Peyer's patch (tissue), 4 donors: ENCODE data around the gene MMEL1.

Experiments
- POLR2A ChIP-seq, 2 donors: fragments of 450-650 bp; IDR thresholded peaks; one replicate each; pipeline ENCODE4 v1.5.1; 2017; ENCODE audit warnings: antibody characterized with exemption in 2 of 2, mild to moderate bottlenecking in 2 of 2, moderate library complexity in 2 of 2
- TF ChIP-seq, protein P1 (sequence below), 6 experiments: fragments of 450-650 bp in 4 of 6; fragments of 200-600 bp in 2 of 6; sonication (generic) in 1 of 6; IDR thresholded peaks; one replicate each; pipeline ENCODE4 v1.5.1; 2017 to 2019; ENCODE audit warnings: antibody characterized with exemption in 6 of 6, mild to moderate bottlenecking in 3 of 6, moderate library complexity in 1 of 6

DNA sequence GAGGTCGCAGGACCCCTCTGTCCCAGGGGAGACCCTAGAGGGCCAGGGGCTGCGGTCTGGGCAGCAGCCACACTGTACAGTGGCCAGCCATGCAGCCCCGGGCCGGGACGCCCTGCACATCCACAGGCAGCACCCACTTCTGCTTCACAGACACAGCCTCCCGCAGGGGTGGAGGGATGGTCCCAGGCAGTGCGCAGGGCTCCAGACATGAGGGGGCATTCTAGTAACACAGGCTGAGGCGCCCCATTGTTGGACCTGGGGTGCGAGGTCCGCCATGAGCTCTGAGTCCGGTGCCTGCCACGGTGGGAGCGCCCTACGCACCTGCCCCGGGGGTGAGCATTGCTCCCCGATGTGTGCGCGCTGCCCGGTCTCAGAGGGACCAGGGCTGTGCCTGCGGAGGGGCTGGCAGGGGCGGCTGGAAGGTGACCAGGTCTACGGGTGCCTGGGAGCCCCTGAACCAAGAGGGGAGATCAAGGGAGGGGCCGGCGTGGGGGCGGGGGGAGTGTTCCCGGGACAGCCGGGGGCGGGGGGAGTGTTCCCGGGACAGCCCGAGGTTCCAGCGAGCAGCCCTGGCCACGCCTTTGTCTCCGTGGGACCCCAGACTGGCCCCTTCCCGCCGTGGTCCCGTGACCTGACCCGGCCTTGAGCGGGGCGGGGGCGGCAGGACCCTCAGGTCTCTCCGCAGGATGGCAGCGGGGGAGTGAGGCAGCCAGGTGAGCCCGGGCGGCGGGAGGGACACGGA is 4.5 kb downstream of the MMEL1 start:
- TF ChIP-seq, protein P1, sequence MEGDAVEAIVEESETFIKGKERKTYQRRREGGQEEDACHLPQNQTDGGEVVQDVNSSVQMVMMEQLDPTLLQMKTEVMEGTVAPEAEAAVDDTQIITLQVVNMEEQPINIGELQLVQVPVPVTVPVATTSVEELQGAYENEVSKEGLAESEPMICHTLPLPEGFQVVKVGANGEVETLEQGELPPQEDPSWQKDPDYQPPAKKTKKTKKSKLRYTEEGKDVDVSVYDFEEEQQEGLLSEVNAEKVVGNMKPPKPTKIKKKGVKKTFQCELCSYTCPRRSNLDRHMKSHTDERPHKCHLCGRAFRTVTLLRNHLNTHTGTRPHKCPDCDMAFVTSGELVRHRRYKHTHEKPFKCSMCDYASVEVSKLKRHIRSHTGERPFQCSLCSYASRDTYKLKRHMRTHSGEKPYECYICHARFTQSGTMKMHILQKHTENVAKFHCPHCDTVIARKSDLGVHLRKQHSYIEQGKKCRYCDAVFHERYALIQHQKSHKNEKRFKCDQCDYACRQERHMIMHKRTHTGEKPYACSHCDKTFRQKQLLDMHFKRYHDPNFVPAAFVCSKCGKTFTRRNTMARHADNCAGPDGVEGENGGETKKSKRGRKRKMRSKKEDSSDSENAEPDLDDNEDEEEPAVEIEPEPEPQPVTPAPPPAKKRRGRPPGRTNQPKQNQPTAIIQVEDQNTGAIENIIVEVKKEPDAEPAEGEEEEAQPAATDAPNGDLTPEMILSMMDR (IDR thresholded peaks at IDR 0.05), result no peak
- no peak for TF ChIP-seq POLR2A (IDR thresholded peaks at IDR 0.05)
